IMR-90 (cell line): ENCODE results near the gene MROH2B. TPM values are rescaled to one million over a fixed set of nuclear protein-coding genes. Genes with fewer than 3 reads are reported as not detected.

ENCODE experiments used
- ATAC-seq: fragments of 200-7000 bp; cut with Tn5 transposase; 2 replicates; pipeline ENCODE4 v1.9.1; 2020; ENCODE audit warnings: low read depth, mild to moderate bottlenecking, moderate library complexity
- BruUV-seq: library from RNA; stranded (reverse); fragments of 400-500 nt; replicated peaks from 2 replicates; lab custom pipeline; 2021; lab: Mats Ljungman, UMichigan
- CTCF ChIA-PET: fragments of 300-600 bp; formaldehyde crosslinking; extraction: SDS; loops from one replicate; lab custom pipeline; 2021; ENCODE audit warnings: antibody characterized with exemption; lab: Yijun Ruan, JAX
- POLR2A ChIA-PET: fragments of 300-600 bp; sonication (Branson Sonifier 250); formaldehyde crosslinking; loops from one replicate; lab custom pipeline; 2022; ENCODE audit warnings: antibody characterized with exemption; ENCODE audit not compliant: unreplicated experiment; lab: Charles Lee
- DNase-seq: peaks from one replicate; pipeline ENCODE4 v3.0.0; 2013
- H2AFZ ChIP-seq: replicated peaks from 2 replicates; pipeline ENCODE3; 2013; ENCODE audit warnings: low read length, mild to moderate bottlenecking; ENCODE audit not compliant: poor library complexity
- H2AK5ac ChIP-seq: 2 replicates; pipeline ENCODE4 v1.6.1; 2013; ENCODE audit warnings: low read depth, low read length, inconsistent platforms
- H2AK9ac ChIP-seq: replicated peaks from 2 replicates; pipeline ENCODE3; 2013; ENCODE audit warnings: mild to moderate bottlenecking, low read depth, low read length, moderate library complexity; ENCODE audit not compliant: poor library complexity
- H2BK120ac ChIP-seq: 2 replicates; pipeline ENCODE4 v1.6.1; 2013; ENCODE audit warnings: low read depth, low read length, inconsistent platforms
- H2BK15ac ChIP-seq: 3 replicates; pipeline ENCODE4 v1.6.1; 2013; ENCODE audit warnings: low read depth, low read length, inconsistent platforms
- H2BK20ac ChIP-seq: 2 replicates; pipeline ENCODE4 v1.6.1; 2013; ENCODE audit warnings: low read depth, mild to moderate bottlenecking, inconsistent platforms, low read length, moderate library complexity
- H2BK5ac ChIP-seq: 2 replicates; pipeline ENCODE4 v1.6.1; 2013; ENCODE audit warnings: mild to moderate bottlenecking, low read depth, low read length, inconsistent platforms; ENCODE audit not compliant: poor library complexity, severe bottlenecking
- H3K14ac ChIP-seq: replicated peaks from 2 replicates; pipeline ENCODE4 v1.6.1; 2013; ENCODE audit warnings: low read depth, low read length, inconsistent platforms
- H3K18ac ChIP-seq: 2 replicates; pipeline ENCODE4 v1.6.1; 2013; ENCODE audit warnings: low read depth, low read length, control low read depth
- H3K23ac ChIP-seq: 2 replicates; pipeline ENCODE4 v1.6.1; 2013; ENCODE audit warnings: low read depth, low read length, inconsistent platforms
- H3K27ac ChIP-seq: 2 replicates; pipeline ENCODE4 v1.5.1; 2013; ENCODE audit warnings: mild to moderate bottlenecking, control low read depth, low read length; ENCODE audit not compliant: insufficient read depth
- H3K27me3 ChIP-seq: 2 replicates; pipeline ENCODE4 v1.6.1; 2013; ENCODE audit warnings: low read length; ENCODE audit not compliant: control insufficient read depth, insufficient read depth
- H3K36me3 ChIP-seq: 2 replicates; pipeline ENCODE4 v1.6.1; 2013; ENCODE audit warnings: low read length, mixed read lengths; ENCODE audit not compliant: control insufficient read depth, insufficient read depth
- H3K4ac ChIP-seq: 2 replicates; pipeline ENCODE4 v1.6.1; 2013; ENCODE audit warnings: low read depth, low read length, inconsistent platforms
- H3K4me1 ChIP-seq: 2 replicates; pipeline ENCODE4 v1.6.1; 2013; ENCODE audit warnings: low read length, mixed read lengths; ENCODE audit not compliant: control insufficient read depth, insufficient read depth
- H3K4me2 ChIP-seq: 2 replicates; pipeline ENCODE4 v1.6.1; 2013; ENCODE audit warnings: low read depth, mild to moderate bottlenecking, control low read depth, low read length, moderate library complexity
- H3K4me3 ChIP-seq: 2 replicates; pipeline ENCODE4 v1.5.1; 2013; ENCODE audit warnings: low read depth, mild to moderate bottlenecking, control low read depth, low read length, moderate library complexity; ENCODE audit not compliant: insufficient read depth
- H3K56ac ChIP-seq: 2 replicates; pipeline ENCODE4 v1.6.1; 2013; ENCODE audit warnings: low read length, inconsistent platforms; ENCODE audit not compliant: insufficient read depth; ENCODE audit errors: extremely low read depth
- H3K79me1 ChIP-seq, 2 experiments: 2 replicates each; pipeline ENCODE4 v1.6.1; 2013; ENCODE audit warnings: low read length in 2 of 2, inconsistent platforms in 1 of 2, low read depth in 1 of 2
- H3K9ac ChIP-seq: 2 replicates; pipeline ENCODE4 v1.6.1; 2013; ENCODE audit warnings: low read depth, low read length, control low read depth
- H3K9me1 ChIP-seq: 2 replicates; pipeline ENCODE4 v1.6.1; 2013; ENCODE audit warnings: low read length, inconsistent platforms; ENCODE audit not compliant: insufficient read depth
- H3K9me3 ChIP-seq: 2 replicates; pipeline ENCODE4 v1.6.1; 2013; ENCODE audit warnings: low read length; ENCODE audit not compliant: control insufficient read depth, insufficient read depth
- H4K20me1 ChIP-seq: 2 replicates; pipeline ENCODE4 v1.6.1; 2013; ENCODE audit warnings: low read length, inconsistent platforms; ENCODE audit not compliant: insufficient read depth
- H4K5ac ChIP-seq: 2 replicates; pipeline ENCODE4 v1.6.1; 2013; ENCODE audit warnings: mild to moderate bottlenecking, low read depth, low read length, control low read depth
- H4K8ac ChIP-seq, 2 experiments: 2 replicates each; pipeline ENCODE4 v1.6.1; 2013; ENCODE audit warnings: low read depth in 2 of 2, low read length in 2 of 2, control low read depth in 1 of 2, inconsistent platforms in 1 of 2
- H4K91ac ChIP-seq: 2 replicates; pipeline ENCODE4 v1.6.1; 2013; ENCODE audit warnings: low read depth, low read length, inconsistent platforms; ENCODE audit not compliant: insufficient read depth
- BHLHE40 ChIP-seq: fragments of 150-350 bp; IDR thresholded peaks from 2 replicates; pipeline ENCODE4 v1.6.1; 2016; ENCODE audit warnings: mild to moderate bottlenecking, low read depth, low read length
- CTCF ChIP-seq: conservative IDR thresholded peaks from 2 replicates; pipeline ENCODE4 v1.5.1; 2012; ENCODE audit warnings: mild to moderate bottlenecking, low read depth, low read length, improper control_type of control experiment
- ELK1 ChIP-seq: fragments of 150-350 bp; IDR thresholded peaks from 2 replicates; pipeline ENCODE4 v1.6.1; 2016; ENCODE audit warnings: low read depth, mild to moderate bottlenecking, low read length, moderate library complexity, borderline replicate concordance
- MAFK ChIP-seq: IDR thresholded peaks from 2 replicates; pipeline ENCODE4 v1.6.1; 2012; ENCODE audit warnings: low read depth, low read length, improper control_type of control experiment
- POLR2A ChIP-seq: IDR thresholded peaks from 2 replicates; pipeline ENCODE4 v1.6.1; 2012; ENCODE audit warnings: mild to moderate bottlenecking, low read depth, low read length
- WGBS, 2 experiments: methylation state at CpG; one replicate each; pipeline versions ENCODE4 v1.1.5 to v1.1.7; 2013; ENCODE audit warnings: missing lambda C conversion rate in 2 of 2; ENCODE audit not compliant: insufficient read length in 1 of 2; ENCODE audit errors: extremely low coverage in 2 of 2; 5-methylcytosine and 5-hydroxymethylcytosine counted together
- dilution Hi-C: fragments of 300-500 bp; cut with HindIII; formaldehyde crosslinking; loops from one replicate; pipeline ENCODE4 v1.14.3; 2018; ENCODE audit warnings: low sequenced_read_pairs; ENCODE audit not compliant: unreplicated experiment
- in situ Hi-C: fragments of 300-500 bp; cut with MboI; formaldehyde crosslinking; loops from 3 replicates; pipeline ENCODE4 v1.14.3; 2019; ENCODE audit warnings: low sequenced_read_pairs, inconsistent platforms, mixed read lengths
- intact Hi-C: fragments of 100-400 bp; cut with micrococcal nuclease; formaldehyde crosslinking; loops from 2 replicates; pipeline ENCODE4 v1.10.0; 2022
- polyA plus RNA-seq, 3 experiments: library from polyadenylated mRNA; depleted of rRNA; stranded (reverse); fragments of >200 nt; gene quantifications; 2 replicates each; pipeline ENCODE4 v1.2.3, GENCODE V29; 2012; ENCODE audit warnings: low replicate concordance in 1 of 3
- total RNA-seq: library from RNA; depleted of rRNA; stranded (reverse); fragments of >200 nt; gene quantifications from 2 replicates; pipeline ENCODE4 v1.2.3, GENCODE V29; 2012

Gene MROH2B
- total and polyA plus RNA-seq, 2 of the 4 experiments (the other 2 are of a cell fraction) = not detected

GRCh38 chr5:41120600-41120999 is 49.5 kb upstream of the MROH2B start:
- CTCF ChIA-PET = no interaction called here
- H3K14ac ChIP-seq = no peak overlapping the region
- no peaks in the 10 kb centered on the region for H3K9me3 ChIP-seq
- POLR2A ChIA-PET = no interaction called here
- DNase-seq (no peak), ATAC-seq (no peak)
- H3K9ac ChIP-seq = no peak overlapping the region
- H2BK20ac ChIP-seq = no peak overlapping the region; the same call in 1 of the 2 replicates
- no peak overlapping the region for H3K23ac ChIP-seq
- H3K4ac ChIP-seq = no peak overlapping the region
- H3K18ac ChIP-seq = no peak overlapping the region
- peak overlapping the region; percentile 64; the same call in 2 of the 3 replicates for H2BK15ac ChIP-seq
- no peak overlapping the region for H2AK5ac ChIP-seq
- no TSS peak for BruUV-seq
- H2AFZ ChIP-seq = no peak overlapping the region
- no peaks in the 10 kb centered on the region for H3K27me3 ChIP-seq
- H3K27ac ChIP-seq = no peak overlapping the region
- H3K79me1 ChIP-seq = no peaks in the 10 kb centered on the region
- H4K8ac ChIP-seq = no peak overlapping the region
- peaks cover 3% of the 10 kb centered on the region; the same call in 1 of the 2 replicates for H3K9me1 ChIP-seq
- no peaks in the 10 kb centered on the region for H3K36me3 ChIP-seq
- in situ Hi-C loops = no loop called here
- H2BK5ac ChIP-seq = peak overlapping the region; percentile 24
- intact Hi-C loops = no loop called here
- H3K56ac ChIP-seq = no peak overlapping the region
- H4K20me1 ChIP-seq = no peaks in the 10 kb centered on the region
- no peak overlapping the region for H2BK120ac ChIP-seq
- WGBS, 2 experiments = no CpG with 5 or more reads among the region's 8 CpGs
- H4K91ac ChIP-seq = no peak overlapping the region
- H3K4me2 ChIP-seq = no peak overlapping the region
- no peak overlapping the region for H2AK9ac ChIP-seq
- TF ChIP-seq CTCF = no peak
- TF ChIP-seq BHLHE40 = no peak
- no peak for TF ChIP-seq POLR2A
- TF ChIP-seq MAFK = no peak
- no peak for TF ChIP-seq ELK1
- no peak overlapping the region for H3K4me3 ChIP-seq
- dilution Hi-C loops = no loop called here
- H4K5ac ChIP-seq = no peak overlapping the region
- H3K4me1 ChIP-seq = peaks cover 4% of the 10 kb centered on the region; the same call in 1 of the 2 replicates
